Neuron (in vitro differentiated cells): ENCODE data around the gene HOXA10.

Experiments used
- H2AFZ ChIP-seq: one replicate; pipeline ENCODE4 v1.6.1; 2013; ENCODE audit warnings: low read depth, mild to moderate bottlenecking, inconsistent platforms, low read length, moderate library complexity
- H3K27me3 ChIP-seq: one replicate; pipeline ENCODE4 v1.6.1; 2013; ENCODE audit warnings: low read length; ENCODE audit not compliant: insufficient read depth
- H3K36me3 ChIP-seq: one replicate; pipeline ENCODE4 v1.6.1; 2013; ENCODE audit warnings: low read length; ENCODE audit not compliant: insufficient read depth
- H3K4me1 ChIP-seq: one replicate; pipeline ENCODE4 v1.6.1; 2013; ENCODE audit warnings: low read length; ENCODE audit not compliant: insufficient read depth
- H3K4me3 ChIP-seq: 2 replicates; pipeline ENCODE4 v1.5.1; 2013; ENCODE audit warnings: mild to moderate bottlenecking, low read length, moderate library complexity
- H3K9me3 ChIP-seq: one replicate; pipeline ENCODE4 v1.6.1; 2013; ENCODE audit warnings: low read length

The HOXA10 gene

GRCh38 chr7:27210441-27211083 lies 36.4 kb upstream of the HOXA10 start:
- Histone ChIP-seq H3K4me3 (no peak overlapping the region), H3K9me3 (no peaks in the 10 kb centered on the region), H3K4me1 (no peaks in the 10 kb centered on the region), H2AFZ (no peak overlapping the region), H3K27me3 (peaks cover 97% of the 10 kb centered on the region), H3K36me3 (no peaks in the 10 kb centered on the region)

- Histone ChIP-seq H3K27me3 (peaks cover 97% of the 10 kb centered on the region), H3K9me3 (no peaks in the 10 kb centered on the region)
Measured at GRCh38 chr7:27209933-27210440, 35.9 kb upstream of the HOXA10 start.

GRCh38 chr7:27208998-27209397 lies 34.9 kb upstream of the HOXA10 start:
- Histone ChIP-seq H3K27me3 (peaks cover 97% of the 10 kb centered on the region), H3K9me3 (no peaks in the 10 kb centered on the region), H3K4me1 (no peaks in the 10 kb centered on the region), H2AFZ (no peak overlapping the region), H3K4me3 (no peak overlapping the region), H3K36me3 (no peaks in the 10 kb centered on the region)

More at GRCh38 chr7:27209933-27210440, 35.9 kb upstream of the HOXA10 start:
- no peak overlapping the region for H3K4me3 ChIP-seq
- H3K4me1 ChIP-seq: no peaks in the 10 kb centered on the region
- H3K36me3 ChIP-seq: no peaks in the 10 kb centered on the region
- no peak overlapping the region for H2AFZ ChIP-seq

DNA sequence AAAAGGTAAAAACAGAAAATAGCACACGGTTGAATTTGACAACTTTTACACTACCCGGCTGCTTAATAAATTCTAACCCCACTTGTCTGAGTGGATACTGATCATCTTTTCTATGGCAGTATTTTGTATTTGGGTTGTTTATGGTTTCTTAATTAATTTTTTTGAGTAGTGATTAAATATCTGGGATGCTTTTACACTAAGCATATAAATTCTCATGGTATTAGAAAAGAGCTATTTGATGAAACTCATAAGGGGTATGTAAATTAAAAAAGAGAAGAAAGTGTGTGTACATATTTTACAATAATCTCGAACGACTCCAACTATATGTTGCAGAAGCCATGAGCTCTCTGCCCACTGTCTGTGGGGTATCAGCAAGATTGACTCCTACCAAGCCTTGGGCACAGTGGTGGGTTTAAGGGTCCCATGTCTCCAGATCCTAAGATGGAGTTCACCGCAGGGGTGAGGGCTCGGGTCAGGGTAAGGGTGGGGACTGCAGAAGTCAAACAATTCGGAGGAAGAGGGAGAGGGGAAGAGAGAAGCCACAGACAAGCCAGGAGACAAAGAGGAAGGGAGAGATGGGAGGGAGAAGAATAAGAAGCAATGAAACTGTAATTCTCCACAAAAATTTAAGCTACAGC lies 33.3 kb upstream of the HOXA10 start:
- peaks cover 96% of the 10 kb centered on the region for H3K27me3 ChIP-seq
- H3K4me1 ChIP-seq: no peaks in the 10 kb centered on the region
- H3K36me3 ChIP-seq: no peaks in the 10 kb centered on the region
- no peak overlapping the region for H2AFZ ChIP-seq
- H3K4me3 ChIP-seq: no peak overlapping the region
- H3K9me3 ChIP-seq: no peaks in the 10 kb centered on the region

GRCh38 chr7:27205325-27206280 lies 31.5 kb upstream of the HOXA10 start:
- Histone ChIP-seq H2AFZ (no peak overlapping the region), H3K36me3 (no peaks in the 10 kb centered on the region), H3K27me3 (peaks cover 96% of the 10 kb centered on the region), H3K4me3 (no peak overlapping the region), H3K4me1 (no peaks in the 10 kb centered on the region), H3K9me3 (no peaks in the 10 kb centered on the region)

- no peaks in the 10 kb centered on the region for H3K9me3 ChIP-seq
- no peak overlapping the region for H2AFZ ChIP-seq
- no peaks in the 10 kb centered on the region for H3K4me1 ChIP-seq
- no peak overlapping the region for H3K4me3 ChIP-seq
- H3K36me3 ChIP-seq: no peaks in the 10 kb centered on the region
- H3K27me3 ChIP-seq: peaks cover 96% of the 10 kb centered on the region
Measured at GRCh38 chr7:27204851-27205322, 30.8 kb upstream of the HOXA10 start.

- Histone ChIP-seq H3K27me3 (peaks cover 92% of the 10 kb centered on the region), H3K4me1 (no peaks in the 10 kb centered on the region), H3K9me3 (no peaks in the 10 kb centered on the region), H3K36me3 (no peaks in the 10 kb centered on the region), H2AFZ (no peak overlapping the region), H3K4me3 (no peak overlapping the region)
Measured at GRCh38 chr7:27203964-27204594, 30.0 kb upstream of the HOXA10 start.

DNA sequence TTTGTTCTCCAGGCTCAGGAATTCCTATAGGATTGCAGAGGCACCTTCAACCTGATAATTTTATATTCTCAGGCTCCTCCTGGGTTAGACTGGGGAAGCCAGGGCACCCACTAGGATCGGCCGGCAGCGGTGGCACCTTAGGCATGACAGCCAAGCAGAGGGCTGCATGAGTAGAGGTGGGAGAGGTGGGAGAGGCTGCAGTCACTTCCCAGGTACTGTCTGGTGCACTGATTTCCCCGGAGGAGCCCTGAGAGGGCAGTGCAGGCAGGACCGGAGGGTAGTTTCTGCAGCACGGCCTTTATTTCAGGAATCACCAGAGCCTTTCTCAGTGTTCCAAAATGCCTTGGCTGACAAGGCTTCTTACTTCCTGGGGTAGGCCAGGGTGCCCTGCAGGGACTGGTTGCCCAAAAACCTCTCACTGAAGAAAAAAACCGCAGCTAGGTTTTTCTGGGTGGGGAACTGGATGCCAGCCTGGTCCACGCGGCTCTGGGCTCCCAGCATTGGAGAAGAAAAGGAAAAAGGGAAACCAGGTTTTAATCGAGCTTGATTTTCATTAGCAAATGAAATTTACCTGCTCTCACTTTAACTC lies 29.3 kb upstream of the HOXA10 start:
- H3K27me3 ChIP-seq: peaks cover 92% of the 10 kb centered on the region
- no peaks in the 10 kb centered on the region for H3K4me1 ChIP-seq
- H2AFZ ChIP-seq: no peak overlapping the region
- no peaks in the 10 kb centered on the region for H3K9me3 ChIP-seq
- no peak overlapping the region for H3K4me3 ChIP-seq
- H3K36me3 ChIP-seq: no peaks in the 10 kb centered on the region

GRCh38 chr7:27202862-27203134 lies 28.7 kb upstream of the HOXA10 start:
- Histone ChIP-seq H3K36me3 (no peaks in the 10 kb centered on the region), H3K9me3 (no peaks in the 10 kb centered on the region), H3K4me1 (no peaks in the 10 kb centered on the region), H3K4me3 (no peak overlapping the region), H3K27me3 (peaks cover 92% of the 10 kb centered on the region), H2AFZ (no peak overlapping the region)

DNA sequence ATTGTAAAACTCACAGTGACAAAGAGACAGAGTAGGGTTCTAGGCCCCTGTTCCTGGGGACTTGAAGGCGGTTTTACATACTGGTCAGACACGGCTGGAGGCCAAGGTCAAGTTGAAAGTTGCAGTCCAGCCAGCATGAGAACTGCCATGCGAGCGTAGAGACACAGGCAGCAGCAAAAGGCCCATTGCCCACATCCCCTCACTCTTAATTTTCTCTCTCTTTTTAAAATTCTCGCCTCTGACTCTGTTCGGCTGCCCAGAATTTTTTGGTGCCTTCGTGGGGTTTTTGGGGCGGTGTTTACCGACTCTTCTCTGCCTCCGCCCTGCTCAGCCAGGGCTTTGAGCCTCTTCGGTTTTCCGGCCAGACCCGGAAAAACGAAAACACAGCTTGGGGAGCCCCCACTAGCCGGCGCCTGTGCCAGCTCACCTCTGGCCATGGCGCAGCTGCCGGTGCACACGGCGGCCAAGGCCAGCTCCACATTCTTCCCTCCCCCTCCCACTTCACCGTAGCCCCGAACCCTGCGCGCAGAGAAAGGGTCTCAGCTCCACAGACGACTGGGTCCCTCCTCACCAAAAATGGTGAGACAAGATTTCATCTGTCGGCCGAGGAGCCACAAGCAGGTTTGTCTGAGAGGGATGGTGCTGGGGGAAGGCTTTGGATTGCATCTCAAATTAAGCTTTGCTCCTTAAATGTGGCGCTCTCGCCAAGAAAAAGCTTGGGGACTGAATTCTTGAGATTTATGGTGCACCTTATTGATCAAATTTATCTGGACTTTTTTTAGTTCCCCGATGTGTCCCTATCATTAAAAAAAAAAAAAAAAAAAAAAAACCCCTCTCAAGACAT lies 28.1 kb upstream of the HOXA10 start:
- no peaks in the 10 kb centered on the region for H3K4me1 ChIP-seq
- H3K4me3 ChIP-seq: no peak overlapping the region
- no peak overlapping the region for H2AFZ ChIP-seq
- no peaks in the 10 kb centered on the region for H3K36me3 ChIP-seq
- H3K9me3 ChIP-seq: no peaks in the 10 kb centered on the region
- H3K27me3 ChIP-seq: peaks cover 92% of the 10 kb centered on the region

GRCh38 chr7:27201580-27202017 lies 27.5 kb upstream of the HOXA10 start:
- H3K9me3 ChIP-seq: no peaks in the 10 kb centered on the region
- no peak overlapping the region for H2AFZ ChIP-seq
- H3K4me3 ChIP-seq: no peak overlapping the region
- H3K27me3 ChIP-seq: peaks cover 90% of the 10 kb centered on the region
- H3K4me1 ChIP-seq: no peaks in the 10 kb centered on the region
- H3K36me3 ChIP-seq: no peaks in the 10 kb centered on the region
